SK-N-SH treated with all-trans-retinoic acid at 6 μM for 48 hours (cell line): Measurements from ENCODE around the gene ZEB2.
A peak's percentile ranks its signal among the peaks of the same experiment; 100 is the strongest.

Experiments used
- ATAC-seq: fragments of 200-7000 bp; cut with Tn5 transposase; 3 replicates; pipeline ENCODE4 v1.9.1; 2020; ENCODE audit warnings: mild to moderate bottlenecking, moderate library complexity
- ARNTL ChIP-seq: fragments of 450-650 bp; formaldehyde crosslinking; IDR thresholded peaks from 2 replicates; pipeline ENCODE4 v1.5.0; 2020; ENCODE audit warnings: low read depth, mild to moderate bottlenecking, moderate library complexity, borderline replicate concordance
- BACH2 ChIP-seq: fragments of 250-450 bp; sonication (Bioruptor Pico); IDR thresholded peaks from 2 replicates; pipeline ENCODE4 v1.9.0; 2021; ENCODE audit warnings: mild to moderate bottlenecking, borderline replicate concordance
- ESRRG ChIP-seq: fragments of 250-450 bp; sonication (Bioruptor Pico); IDR thresholded peaks from 2 replicates; pipeline ENCODE4 v1.6.1; 2021; ENCODE audit warnings: mild to moderate bottlenecking
- ISL1 ChIP-seq: fragments of 250-450 bp; sonication (Bioruptor Pico); IDR thresholded peaks from 2 replicates; pipeline ENCODE4 v2.1.2; 2022; ENCODE audit warnings: mild to moderate bottlenecking, moderate library complexity
- OSR1 ChIP-seq: fragments of 250-450 bp; sonication (Bioruptor Pico); IDR thresholded peaks from 2 replicates; pipeline ENCODE4 v1.8.0; 2022; ENCODE audit warnings: moderate library complexity, mild to moderate bottlenecking, inconsistent platforms
- PPARA ChIP-seq: fragments of 250-450 bp; sonication (Bioruptor Pico); IDR thresholded peaks from 2 replicates; pipeline ENCODE4 v1.5.0; 2020; ENCODE audit warnings: mild to moderate bottlenecking, borderline replicate concordance
- RARB ChIP-seq: fragments of 250-450 bp; sonication (Bioruptor Pico); IDR thresholded peaks from 2 replicates; pipeline ENCODE4 v1.8.0; 2021; ENCODE audit warnings: mild to moderate bottlenecking, moderate library complexity
- TCF4 ChIP-seq: fragments of 250-450 bp; sonication (Bioruptor Pico); IDR thresholded peaks from 2 replicates; pipeline ENCODE4 v1.8.0; 2021; ENCODE audit warnings: mild to moderate bottlenecking, moderate library complexity, borderline replicate concordance
- TOX ChIP-seq: fragments of 250-450 bp; sonication (Bioruptor Pico); IDR thresholded peaks from 2 replicates; pipeline ENCODE4 v1.8.0; 2021; ENCODE audit warnings: mild to moderate bottlenecking, moderate library complexity, borderline replicate concordance
- ZC3H10 ChIP-seq: fragments of 250-450 bp; sonication (Bioruptor Pico); IDR thresholded peaks from 2 replicates; pipeline ENCODE4 v1.5.1; 2021; ENCODE audit warnings: mild to moderate bottlenecking, moderate library complexity
- ZFP3 ChIP-seq: fragments of 250-450 bp; sonication (Bioruptor Pico); IDR thresholded peaks from 2 replicates; pipeline ENCODE4 v1.5.0; 2020; ENCODE audit warnings: mild to moderate bottlenecking, moderate library complexity
- ZFP30 ChIP-seq: fragments of 450-650 bp; formaldehyde crosslinking; IDR thresholded peaks from 2 replicates; pipeline ENCODE4 v1.5.0; 2022; ENCODE audit warnings: mild to moderate bottlenecking, moderate library complexity
- ZNF565 ChIP-seq: fragments of 450-650 bp; formaldehyde crosslinking; conservative IDR thresholded peaks from 2 replicates; pipeline ENCODE4 v1.5.0; 2020; ENCODE audit warnings: low read depth, mild to moderate bottlenecking, moderate library complexity
- ZNF8 ChIP-seq: fragments of 450-650 bp; formaldehyde crosslinking; IDR thresholded peaks from 2 replicates; pipeline ENCODE4 v1.5.0; 2020; ENCODE audit warnings: mild to moderate bottlenecking, moderate library complexity
- TF ChIP-seq, protein P1 (sequence below): fragments of 250-450 bp; sonication (Bioruptor Pico); IDR thresholded peaks from 2 replicates; pipeline ENCODE4 v1.8.0; 2021; ENCODE audit warnings: low read depth, mild to moderate bottlenecking, moderate library complexity, borderline replicate concordance
- TF ChIP-seq, protein P2 (sequence below): fragments of 250-450 bp; sonication (Bioruptor Pico); IDR thresholded peaks from 2 replicates; pipeline ENCODE4 v1.5.1; 2021; ENCODE audit warnings: mild to moderate bottlenecking, moderate library complexity
- TF ChIP-seq, protein P3 (sequence below): fragments of 250-450 bp; sonication (Bioruptor Pico); IDR thresholded peaks from 2 replicates; pipeline ENCODE4 v1.8.0; 2020; ENCODE audit warnings: mild to moderate bottlenecking, moderate library complexity, borderline replicate concordance
- TF ChIP-seq, protein P4 (sequence below): fragments of 250-450 bp; sonication (Bioruptor Pico); IDR thresholded peaks from 2 replicates; pipeline ENCODE4 v1.5.1; 2020; ENCODE audit warnings: low read depth, mild to moderate bottlenecking, moderate library complexity
- TF ChIP-seq, protein P5 (sequence below): fragments of 250-450 bp; sonication (Bioruptor Pico); IDR thresholded peaks from 2 replicates; pipeline ENCODE4 v1.5.0; 2020; ENCODE audit warnings: mild to moderate bottlenecking, moderate library complexity

Gene ZEB2

DNA sequence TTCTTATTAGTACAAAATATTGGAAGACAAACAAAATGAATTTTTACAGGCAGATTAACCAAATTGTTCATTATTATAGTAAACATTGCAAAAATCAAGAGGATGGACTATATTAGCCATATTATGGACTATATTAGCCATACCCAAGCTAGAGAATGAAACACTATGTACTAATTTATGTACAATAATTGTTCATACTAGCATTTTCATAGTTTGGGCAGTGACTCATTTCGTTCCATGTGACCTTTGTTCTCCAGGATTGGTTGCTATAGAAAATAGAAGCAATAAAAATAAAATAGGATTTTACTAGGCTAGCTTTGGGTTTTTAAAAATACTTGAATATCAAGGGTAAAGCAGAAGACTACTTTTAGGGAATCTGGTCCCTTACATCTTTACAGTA lies 176.8 kb downstream of the ZEB2 start (continued):
- TF ChIP-seq, protein P1, sequence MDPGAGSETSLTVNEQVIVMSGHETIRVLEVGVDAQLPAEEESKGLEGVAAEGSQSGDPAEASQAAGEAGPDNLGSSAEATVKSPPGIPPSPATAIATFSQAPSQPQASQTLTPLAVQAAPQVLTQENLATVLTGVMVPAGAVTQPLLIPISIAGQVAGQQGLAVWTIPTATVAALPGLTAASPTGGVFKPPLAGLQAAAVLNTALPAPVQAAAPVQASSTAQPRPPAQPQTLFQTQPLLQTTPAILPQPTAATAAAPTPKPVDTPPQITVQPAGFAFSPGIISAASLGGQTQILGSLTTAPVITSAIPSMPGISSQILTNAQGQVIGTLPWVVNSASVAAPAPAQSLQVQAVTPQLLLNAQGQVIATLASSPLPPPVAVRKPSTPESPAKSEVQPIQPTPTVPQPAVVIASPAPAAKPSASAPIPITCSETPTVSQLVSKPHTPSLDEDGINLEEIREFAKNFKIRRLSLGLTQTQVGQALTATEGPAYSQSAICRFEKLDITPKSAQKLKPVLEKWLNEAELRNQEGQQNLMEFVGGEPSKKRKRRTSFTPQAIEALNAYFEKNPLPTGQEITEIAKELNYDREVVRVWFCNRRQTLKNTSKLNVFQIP (CRISPR knock-in tag): no peak
- TF ChIP-seq ESRRG (no peak), ARNTL (CRISPR knock-in tag) (no peak)
- TF ChIP-seq, all 23 proteins: peak for 0

DNA sequence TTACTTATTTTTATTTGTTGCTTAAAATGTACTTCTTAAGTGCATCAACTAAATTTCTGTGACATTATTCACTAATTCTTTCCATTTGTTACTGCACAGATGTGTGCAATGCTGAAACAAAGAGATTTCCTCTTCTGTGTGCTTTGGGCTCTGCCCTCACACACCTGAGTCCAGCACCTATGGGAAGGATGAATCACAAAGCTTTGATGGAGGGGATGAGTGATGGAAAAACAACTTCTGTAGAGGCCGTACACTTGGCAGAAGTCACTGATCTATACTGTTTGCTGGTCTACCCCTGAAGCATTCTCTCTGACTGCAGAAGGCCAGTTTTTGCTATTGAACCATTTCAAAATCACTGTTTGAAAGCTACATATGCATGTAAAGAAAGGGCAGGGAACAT lies 178.4 kb downstream of the ZEB2 start:
- TF ChIP-seq ZC3H10 (CRISPR knock-in tag) (no peak), OSR1 (CRISPR knock-in tag) (no peak), ARNTL (CRISPR knock-in tag) (no peak), ZNF8 (CRISPR knock-in tag) (no peak), TCF4 (CRISPR knock-in tag) (no peak), ISL1 (CRISPR knock-in tag) (no peak), RARB (CRISPR knock-in tag) (no peak)
- TF ChIP-seq, protein P2, sequence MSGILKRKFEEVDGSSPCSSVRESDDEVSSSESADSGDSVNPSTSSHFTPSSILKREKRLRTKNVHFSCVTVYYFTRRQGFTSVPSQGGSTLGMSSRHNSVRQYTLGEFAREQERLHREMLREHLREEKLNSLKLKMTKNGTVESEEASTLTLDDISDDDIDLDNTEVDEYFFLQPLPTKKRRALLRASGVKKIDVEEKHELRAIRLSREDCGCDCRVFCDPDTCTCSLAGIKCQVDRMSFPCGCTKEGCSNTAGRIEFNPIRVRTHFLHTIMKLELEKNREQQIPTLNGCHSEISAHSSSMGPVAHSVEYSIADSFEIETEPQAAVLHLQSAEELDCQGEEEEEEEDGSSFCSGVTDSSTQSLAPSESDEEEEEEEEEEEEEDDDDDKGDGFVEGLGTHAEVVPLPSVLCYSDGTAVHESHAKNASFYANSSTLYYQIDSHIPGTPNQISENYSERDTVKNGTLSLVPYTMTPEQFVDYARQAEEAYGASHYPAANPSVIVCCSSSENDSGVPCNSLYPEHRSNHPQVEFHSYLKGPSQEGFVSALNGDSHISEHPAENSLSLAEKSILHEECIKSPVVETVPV (CRISPR knock-in tag): no peak
- TF ChIP-seq, protein P3, sequence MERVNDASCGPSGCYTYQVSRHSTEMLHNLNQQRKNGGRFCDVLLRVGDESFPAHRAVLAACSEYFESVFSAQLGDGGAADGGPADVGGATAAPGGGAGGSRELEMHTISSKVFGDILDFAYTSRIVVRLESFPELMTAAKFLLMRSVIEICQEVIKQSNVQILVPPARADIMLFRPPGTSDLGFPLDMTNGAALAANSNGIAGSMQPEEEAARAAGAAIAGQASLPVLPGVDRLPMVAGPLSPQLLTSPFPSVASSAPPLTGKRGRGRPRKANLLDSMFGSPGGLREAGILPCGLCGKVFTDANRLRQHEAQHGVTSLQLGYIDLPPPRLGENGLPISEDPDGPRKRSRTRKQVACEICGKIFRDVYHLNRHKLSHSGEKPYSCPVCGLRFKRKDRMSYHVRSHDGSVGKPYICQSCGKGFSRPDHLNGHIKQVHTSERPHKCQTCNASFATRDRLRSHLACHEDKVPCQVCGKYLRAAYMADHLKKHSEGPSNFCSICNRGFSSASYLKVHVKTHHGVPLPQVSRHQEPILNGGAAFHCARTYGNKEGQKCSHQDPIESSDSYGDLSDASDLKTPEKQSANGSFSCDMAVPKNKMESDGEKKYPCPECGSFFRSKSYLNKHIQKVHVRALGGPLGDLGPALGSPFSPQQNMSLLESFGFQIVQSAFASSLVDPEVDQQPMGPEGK (CRISPR knock-in tag): no peak
- ATAC-seq: no peak

DNA sequence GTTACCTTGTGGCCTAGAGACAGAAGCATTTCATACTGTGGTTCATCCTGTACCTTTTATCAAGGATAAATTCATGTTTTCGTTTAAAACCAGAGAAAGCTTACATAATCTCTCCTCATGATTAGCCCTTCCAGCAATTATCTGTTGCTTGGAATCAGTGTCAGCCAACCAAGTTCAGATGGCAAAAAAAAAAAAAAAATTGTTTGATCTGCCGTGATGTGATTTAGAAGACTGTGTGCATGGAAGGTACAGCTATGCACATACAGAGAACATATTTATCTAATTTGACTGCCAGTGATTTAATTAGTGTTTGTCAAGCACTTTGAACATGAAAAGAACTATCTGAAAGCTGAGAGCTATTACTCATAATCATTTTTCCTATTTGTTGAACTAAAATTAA lies 180.9 kb downstream of the ZEB2 start:
- no peak for ATAC-seq

DNA sequence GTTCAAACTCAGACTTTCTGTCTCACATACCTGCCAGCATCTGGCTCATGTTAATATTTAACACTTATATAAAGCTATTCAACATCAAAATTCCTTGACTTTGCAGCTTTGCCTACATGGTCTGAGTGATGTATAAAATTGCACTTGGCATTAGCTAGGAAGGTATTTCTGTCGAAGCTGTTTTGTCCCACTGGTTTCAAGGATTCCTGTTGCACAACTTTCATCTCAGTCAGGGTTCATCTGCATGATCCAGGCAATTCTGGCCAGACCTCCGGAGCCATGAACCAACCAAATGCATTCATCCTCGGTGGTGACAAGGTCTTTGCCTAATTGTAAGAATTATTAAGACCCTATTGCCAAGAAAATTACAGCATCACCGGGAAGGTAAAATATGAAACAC lies 185.4 kb downstream of the ZEB2 start:
- TF ChIP-seq OSR1 (CRISPR knock-in tag) (no peak), RARB (CRISPR knock-in tag) (no peak), ESRRG (no peak), ZNF565 (CRISPR knock-in tag) (no peak), ARNTL (CRISPR knock-in tag) (no peak), TCF4 (CRISPR knock-in tag) (no peak), ISL1 (CRISPR knock-in tag) (no peak), TOX (CRISPR knock-in tag) (no peak), PPARA (CRISPR knock-in tag) (no peak), ZNF8 (CRISPR knock-in tag) (no peak), ZFP3 (CRISPR knock-in tag) (no peak), BACH2 (CRISPR knock-in tag) (no peak)
- TF ChIP-seq, protein P4, sequence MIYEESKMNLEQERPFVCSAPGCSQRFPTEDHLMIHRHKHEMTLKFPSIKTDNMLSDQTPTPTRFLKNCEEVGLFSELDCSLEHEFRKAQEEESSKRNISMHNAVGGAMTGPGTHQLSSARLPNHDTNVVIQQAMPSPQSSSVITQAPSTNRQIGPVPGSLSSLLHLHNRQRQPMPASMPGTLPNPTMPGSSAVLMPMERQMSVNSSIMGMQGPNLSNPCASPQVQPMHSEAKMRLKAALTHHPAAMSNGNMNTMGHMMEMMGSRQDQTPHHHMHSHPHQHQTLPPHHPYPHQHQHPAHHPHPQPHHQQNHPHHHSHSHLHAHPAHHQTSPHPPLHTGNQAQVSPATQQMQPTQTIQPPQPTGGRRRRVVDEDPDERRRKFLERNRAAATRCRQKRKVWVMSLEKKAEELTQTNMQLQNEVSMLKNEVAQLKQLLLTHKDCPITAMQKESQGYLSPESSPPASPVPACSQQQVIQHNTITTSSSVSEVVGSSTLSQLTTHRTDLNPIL (CRISPR knock-in tag): no peak
- TF ChIP-seq, protein P5, sequence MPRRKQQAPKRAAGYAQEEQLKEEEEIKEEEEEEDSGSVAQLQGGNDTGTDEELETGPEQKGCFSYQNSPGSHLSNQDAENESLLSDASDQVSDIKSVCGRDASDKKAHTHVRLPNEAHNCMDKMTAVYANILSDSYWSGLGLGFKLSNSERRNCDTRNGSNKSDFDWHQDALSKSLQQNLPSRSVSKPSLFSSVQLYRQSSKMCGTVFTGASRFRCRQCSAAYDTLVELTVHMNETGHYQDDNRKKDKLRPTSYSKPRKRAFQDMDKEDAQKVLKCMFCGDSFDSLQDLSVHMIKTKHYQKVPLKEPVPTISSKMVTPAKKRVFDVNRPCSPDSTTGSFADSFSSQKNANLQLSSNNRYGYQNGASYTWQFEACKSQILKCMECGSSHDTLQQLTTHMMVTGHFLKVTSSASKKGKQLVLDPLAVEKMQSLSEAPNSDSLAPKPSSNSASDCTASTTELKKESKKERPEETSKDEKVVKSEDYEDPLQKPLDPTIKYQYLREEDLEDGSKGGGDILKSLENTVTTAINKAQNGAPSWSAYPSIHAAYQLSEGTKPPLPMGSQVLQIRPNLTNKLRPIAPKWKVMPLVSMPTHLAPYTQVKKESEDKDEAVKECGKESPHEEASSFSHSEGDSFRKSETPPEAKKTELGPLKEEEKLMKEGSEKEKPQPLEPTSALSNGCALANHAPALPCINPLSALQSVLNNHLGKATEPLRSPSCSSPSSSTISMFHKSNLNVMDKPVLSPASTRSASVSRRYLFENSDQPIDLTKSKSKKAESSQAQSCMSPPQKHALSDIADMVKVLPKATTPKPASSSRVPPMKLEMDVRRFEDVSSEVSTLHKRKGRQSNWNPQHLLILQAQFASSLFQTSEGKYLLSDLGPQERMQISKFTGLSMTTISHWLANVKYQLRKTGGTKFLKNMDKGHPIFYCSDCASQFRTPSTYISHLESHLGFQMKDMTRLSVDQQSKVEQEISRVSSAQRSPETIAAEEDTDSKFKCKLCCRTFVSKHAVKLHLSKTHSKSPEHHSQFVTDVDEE: no peak
- TF ChIP-seq, all 23 proteins: peak for 0
- ATAC-seq: no peak

More for the DNA sequence above, 180.9 kb downstream of the ZEB2 start:
- no peak for TF ChIP-seq ZFP30 (CRISPR knock-in tag)
- peak; percentile 33; the same call in 1 of the 2 replicates for TF ChIP-seq TCF4 (CRISPR knock-in tag)
